SJSA1 (cell line): Measurements from ENCODE around the gene N4BP2L1. TPM values are rescaled to one million over a fixed set of nuclear protein-coding genes. Genes with fewer than 3 reads are reported as not detected.
"Not testable (repeated sequence)": the region's sequence is repeated elsewhere in the genome, so short reads cannot be mapped to it uniquely, and the experiment has no call there.

ENCODE experiments used
- DNase-seq, 2 experiments: peaks; one replicate each; pipeline ENCODE4 v3.0.0-alpha.2; 2015 to 2020; ENCODE audit warnings: low spot score in 2 of 2, low read depth in 1 of 2
- H3K27ac ChIP-seq: fragments of 250-450 bp; sonication (Bioruptor Pico); 2 replicates; pipeline ENCODE4 v1.5.1; 2020; ENCODE audit warnings: mild to moderate bottlenecking, moderate library complexity
- H3K27me3 ChIP-seq: fragments of 250-450 bp; sonication (Bioruptor Pico); replicated peaks from 2 replicates; pipeline ENCODE4 v1.5.1; 2020; ENCODE audit warnings: mild to moderate bottlenecking, moderate library complexity
- H3K36me3 ChIP-seq: fragments of 250-450 bp; sonication (Bioruptor Pico); 2 replicates; pipeline ENCODE4 v1.5.1; 2020; ENCODE audit warnings: mild to moderate bottlenecking
- H3K4me1 ChIP-seq: fragments of 250-450 bp; sonication (Bioruptor Pico); replicated peaks from 2 replicates; pipeline ENCODE4 v1.6.1; 2021; ENCODE audit warnings: mild to moderate bottlenecking
- H3K4me3 ChIP-seq: fragments of 250-450 bp; sonication (Bioruptor Pico); 2 replicates; pipeline ENCODE4 v1.5.1; 2020; ENCODE audit warnings: mild to moderate bottlenecking
- H3K9me3 ChIP-seq: fragments of 250-450 bp; sonication (Bioruptor Pico); replicated peaks from 2 replicates; pipeline ENCODE4 v1.5.1; 2020; ENCODE audit warnings: mild to moderate bottlenecking
- total RNA-seq: library from RNA; depleted of rRNA; stranded (reverse); fragments of >200 nt; shearing (Covaris generic); gene quantifications from 2 replicates; pipeline ENCODE4 v1.2.3, GENCODE V29; 2014

Gene N4BP2L1
- total RNA-seq, 1 experiment from 2014 or later: 0.53 TPM

DNA sequence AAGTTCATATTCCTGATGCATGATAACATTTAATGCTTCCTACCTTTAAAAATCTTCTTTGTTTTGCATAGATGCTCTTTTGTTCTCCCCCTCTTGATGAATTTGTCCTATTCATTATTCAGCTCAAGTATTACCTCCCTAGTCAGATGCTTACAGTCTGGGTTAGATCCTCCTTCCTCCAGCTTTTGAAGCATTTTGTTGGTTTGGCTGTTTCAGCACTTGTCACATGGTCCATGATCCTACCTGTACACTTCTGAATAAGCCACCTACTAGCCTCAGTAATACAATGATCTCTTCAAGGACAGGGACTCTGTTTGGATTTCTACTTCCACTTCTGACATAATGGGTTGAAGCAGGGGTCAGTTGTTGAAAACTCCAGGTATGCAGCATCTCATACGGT, 37.4 kb downstream of the N4BP2L1 start:
- Histone ChIP-seq H3K9me3 (no peaks in the 10 kb centered on the region), H3K27ac (no peak overlapping the region), H3K4me1 (peaks cover 5% of the 10 kb centered on the region; the same call in 1 of the 2 replicates), H3K4me3 (no peak overlapping the region), H3K36me3 (peaks cover 11% of the 10 kb centered on the region), H3K27me3 (no peaks in the 10 kb centered on the region)
- DNase-seq: no peak

DNA sequence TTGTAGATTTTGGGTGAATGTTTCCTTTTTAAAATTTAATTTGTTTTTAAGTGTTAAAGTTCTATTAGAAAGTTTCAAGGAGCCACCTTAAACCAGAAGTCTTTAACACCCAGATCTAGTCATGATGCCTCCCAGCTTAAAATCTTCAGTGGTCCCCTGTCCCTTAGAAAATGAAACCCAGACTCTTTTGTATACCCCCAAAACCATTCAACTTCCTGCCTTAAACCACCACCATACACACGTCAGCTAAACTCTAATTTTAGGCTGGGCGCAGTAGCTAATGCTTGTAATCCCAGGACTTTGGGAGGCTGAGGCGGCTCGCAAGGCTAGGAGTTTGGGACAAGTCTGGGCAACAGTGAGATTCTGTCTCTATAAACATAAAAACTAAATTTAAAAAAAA, 37.9 kb downstream of the N4BP2L1 start:
- no peak for DNase-seq
- H3K27me3 ChIP-seq: no peaks in the 10 kb centered on the region
- no peak overlapping the region for H3K4me3 ChIP-seq
- H3K36me3 ChIP-seq: peaks cover 14% of the 10 kb centered on the region
- no peak overlapping the region for H3K27ac ChIP-seq
- no peaks in the 10 kb centered on the region for H3K9me3 ChIP-seq
- peaks cover 5% of the 10 kb centered on the region; the same call in 1 of the 2 replicates for H3K4me1 ChIP-seq

DNA sequence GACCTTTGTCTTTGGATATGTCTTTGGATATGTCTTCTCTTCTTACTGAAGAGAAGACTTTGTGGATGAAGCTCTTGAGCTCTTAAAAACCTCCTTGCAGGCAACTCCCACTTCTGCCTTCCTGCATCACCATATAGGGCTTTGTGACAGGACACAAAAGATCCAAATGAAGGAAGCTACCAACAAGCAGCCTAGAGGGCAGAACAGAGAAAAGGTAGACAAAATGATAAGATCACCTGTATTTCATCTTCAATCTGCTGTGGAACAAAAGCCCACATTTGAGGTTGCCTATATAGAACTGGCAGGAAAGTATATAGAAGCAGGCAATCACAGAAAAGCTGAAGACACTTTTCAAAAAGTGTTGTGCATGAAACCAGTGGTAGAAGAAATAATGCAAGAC, 42.5 kb downstream of the N4BP2L1 start:
- H3K36me3 ChIP-seq: peaks cover 28% of the 10 kb centered on the region
- no peaks in the 10 kb centered on the region for H3K9me3 ChIP-seq
- no peak for DNase-seq
- H3K27me3 ChIP-seq: no peaks in the 10 kb centered on the region
- no peak overlapping the region for H3K4me3 ChIP-seq
- no peak overlapping the region for H3K27ac ChIP-seq
- H3K4me1 ChIP-seq: no peaks in the 10 kb centered on the region

DNA sequence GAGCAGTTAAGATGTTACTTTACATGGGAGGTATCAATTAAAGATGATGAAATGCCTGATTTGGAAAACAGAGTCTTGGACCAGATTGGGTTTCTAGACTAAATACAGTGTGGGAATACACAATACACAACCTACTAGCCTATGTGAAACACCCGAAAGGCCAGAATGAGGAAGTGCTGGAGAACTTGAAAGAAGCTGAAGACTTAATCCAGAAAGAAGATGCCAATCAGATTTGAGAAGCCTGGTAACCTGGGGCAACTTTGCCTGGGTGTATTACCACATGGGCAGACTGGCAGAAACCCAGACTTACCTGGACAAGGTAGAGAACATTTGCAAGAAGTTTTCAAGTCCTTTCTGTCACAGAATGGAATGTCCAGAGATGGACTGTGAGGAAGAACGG, 43.2 kb downstream of the N4BP2L1 start:
- H3K27ac ChIP-seq: no peak overlapping the region
- H3K4me1 ChIP-seq: no peaks in the 10 kb centered on the region
- peaks cover 32% of the 10 kb centered on the region for H3K36me3 ChIP-seq
- no peak overlapping the region for H3K4me3 ChIP-seq
- no peaks in the 10 kb centered on the region for H3K27me3 ChIP-seq
- H3K9me3 ChIP-seq: no peaks in the 10 kb centered on the region
- DNase-seq: no peak

DNA sequence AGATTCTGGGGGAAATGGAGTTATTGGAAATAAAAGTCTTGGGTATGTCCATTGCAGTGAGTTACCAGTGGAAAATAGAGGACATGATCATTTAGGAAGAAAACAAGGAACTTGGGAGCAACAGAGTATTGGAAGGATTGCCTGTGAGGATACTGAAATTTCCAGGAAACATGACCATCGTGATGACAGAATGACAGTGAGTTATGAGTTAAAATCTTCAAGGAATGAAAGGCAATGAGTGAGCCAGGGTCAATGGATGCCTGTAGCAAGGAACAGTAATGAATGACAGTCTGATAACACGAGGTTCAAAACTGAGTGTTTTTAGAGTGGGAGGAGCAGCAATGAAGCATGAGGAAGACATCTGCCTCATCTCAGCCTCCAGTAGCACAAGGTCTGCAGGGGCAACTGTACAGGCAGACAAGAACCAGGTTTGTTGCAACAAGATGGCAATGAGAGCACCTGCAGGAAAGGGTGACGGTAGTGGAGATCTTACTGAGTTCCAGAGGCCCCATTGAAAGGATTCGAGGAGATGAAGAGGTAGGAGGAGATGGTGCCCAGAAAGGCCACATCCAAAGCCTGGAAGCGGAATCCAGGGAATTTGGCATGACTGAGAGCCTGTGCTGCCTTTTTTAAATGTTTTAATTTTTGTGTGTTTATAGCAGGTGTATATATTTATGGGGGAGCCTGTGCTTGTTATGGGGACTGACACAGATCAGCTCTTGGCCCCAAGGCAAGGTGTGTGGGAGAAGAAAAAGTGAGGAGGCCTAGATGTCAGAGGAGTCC, 43.9 kb downstream of the N4BP2L1 start:
- no peak overlapping the region for H3K4me3 ChIP-seq
- no peak overlapping the region for H3K27ac ChIP-seq
- H3K27me3 ChIP-seq: no peaks in the 10 kb centered on the region
- H3K36me3 ChIP-seq: peaks cover 34% of the 10 kb centered on the region
- no peak for DNase-seq
- no peaks in the 10 kb centered on the region for H3K9me3 ChIP-seq
- H3K4me1 ChIP-seq: no peaks in the 10 kb centered on the region

DNA sequence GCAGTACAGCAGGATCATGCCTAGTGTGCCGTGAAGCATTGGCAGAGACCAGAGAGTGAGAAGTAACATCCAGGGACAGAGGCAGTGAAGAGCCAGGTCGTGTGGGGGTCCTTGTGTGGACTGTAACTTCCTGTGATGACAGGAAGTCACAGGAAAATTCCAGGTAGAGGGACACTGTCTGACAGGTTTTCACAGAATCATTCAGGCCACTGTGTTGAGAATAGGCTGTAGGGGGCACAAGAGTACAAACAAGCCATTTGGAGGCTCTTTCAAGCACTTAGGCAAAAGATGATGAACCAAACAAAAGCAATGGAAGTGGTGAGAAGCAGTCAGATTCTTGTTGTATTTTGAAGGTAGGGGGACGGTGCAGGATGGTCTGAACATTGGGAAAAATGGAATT, 46.4 kb downstream of the N4BP2L1 start:
- no peak overlapping the region for H3K4me3 ChIP-seq
- DNase-seq: no peak
- no peaks in the 10 kb centered on the region for H3K9me3 ChIP-seq
- H3K36me3 ChIP-seq: peaks cover 34% of the 10 kb centered on the region
- no peak overlapping the region for H3K27ac ChIP-seq
- no peaks in the 10 kb centered on the region for H3K4me1 ChIP-seq
- H3K27me3 ChIP-seq: no peaks in the 10 kb centered on the region

DNA sequence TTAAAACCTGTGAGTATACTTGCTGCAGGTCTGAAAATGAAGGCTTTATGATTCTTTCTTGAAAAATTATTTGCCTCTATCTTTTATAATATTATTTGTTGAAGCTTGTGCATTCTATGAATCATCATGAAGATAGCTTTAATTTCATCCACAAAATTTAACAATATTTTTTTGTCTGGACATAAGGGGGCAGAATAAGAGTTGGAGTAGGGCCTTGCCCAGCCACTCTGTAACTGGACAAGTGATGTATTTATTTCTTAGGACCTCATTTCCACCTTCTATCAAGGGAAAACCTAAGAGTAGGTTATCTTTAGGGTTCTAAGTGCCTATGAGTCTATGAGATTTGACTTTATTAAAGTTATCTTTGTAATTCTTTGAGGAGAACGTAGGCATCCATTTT, 49.9 kb downstream of the N4BP2L1 start:
- peaks cover 30% of the 10 kb centered on the region for H3K36me3 ChIP-seq
- no peak for DNase-seq

DNA sequence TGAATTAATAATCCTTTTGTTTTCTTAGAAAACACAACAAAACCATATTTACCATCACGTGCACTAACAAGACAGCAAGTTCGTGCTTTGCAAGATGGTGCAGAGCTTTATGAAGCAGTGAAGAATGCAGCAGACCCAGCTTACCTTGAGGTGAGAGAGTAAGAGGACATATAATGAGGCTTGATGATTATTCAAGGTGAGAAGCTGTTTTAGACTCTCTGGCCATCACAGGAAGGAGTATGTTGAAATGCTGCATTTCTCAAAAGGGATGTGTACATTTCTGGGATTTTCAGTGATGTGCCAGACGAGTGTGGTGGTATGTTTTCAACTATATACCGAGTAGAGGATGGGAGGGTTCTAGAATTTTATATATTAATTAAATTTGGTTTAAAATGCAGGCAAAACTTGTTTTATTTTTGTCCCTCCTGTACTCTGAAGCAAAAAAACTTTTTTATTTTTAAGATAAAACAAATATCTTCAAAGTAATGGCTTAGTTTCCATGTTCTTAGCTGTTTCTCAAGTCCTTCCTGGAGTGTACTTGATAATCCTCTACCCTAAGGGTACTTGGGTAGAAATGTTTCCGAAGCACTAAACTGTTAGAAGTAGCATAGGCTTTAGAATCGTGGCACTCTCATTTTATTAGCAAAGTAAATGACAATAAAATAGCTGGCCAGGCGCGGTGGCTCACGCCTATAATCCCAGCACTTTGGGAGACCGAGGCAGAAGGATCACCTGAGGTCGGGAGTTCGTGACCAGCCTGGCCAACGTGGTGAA, 51.1 kb downstream of the N4BP2L1 start:
- H3K27me3 ChIP-seq: no peaks in the 10 kb centered on the region
- no peaks in the 10 kb centered on the region for H3K9me3 ChIP-seq
- no peak for DNase-seq
- H3K36me3 ChIP-seq: peaks cover 26% of the 10 kb centered on the region
- H3K4me3 ChIP-seq: no peak overlapping the region
- no peak overlapping the region for H3K27ac ChIP-seq
- no peaks in the 10 kb centered on the region for H3K4me1 ChIP-seq

More for the DNA sequence above, 49.9 kb downstream of the N4BP2L1 start:
- Histone ChIP-seq H3K9me3 (no peaks in the 10 kb centered on the region), H3K4me3 (no peak overlapping the region), H3K27ac (no peak overlapping the region), H3K4me1 (no peaks in the 10 kb centered on the region), H3K27me3 (no peaks in the 10 kb centered on the region)

DNA sequence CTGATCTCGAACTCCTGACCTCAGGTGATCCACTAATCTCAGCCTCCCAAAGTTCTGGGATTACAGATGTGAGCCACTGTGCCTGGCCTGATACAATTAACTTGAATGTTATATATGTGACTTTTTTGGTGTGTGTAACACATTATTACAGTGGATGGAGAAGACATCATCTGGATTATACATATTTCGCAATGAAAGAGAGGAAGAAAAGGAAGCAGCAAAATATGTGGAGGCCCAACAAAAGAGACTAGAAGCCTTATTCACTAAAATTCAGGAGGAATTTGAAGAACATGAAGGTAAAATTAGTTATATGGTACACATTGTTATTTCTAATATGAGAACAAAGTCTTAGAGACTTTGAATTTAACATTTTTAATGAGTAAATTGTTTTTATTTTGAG, 57.1 kb downstream of the N4BP2L1 start:
- DNase-seq: no peak
- H3K36me3 ChIP-seq: peaks cover 20% of the 10 kb centered on the region
- H3K27me3 ChIP-seq: no peaks in the 10 kb centered on the region
- H3K27ac ChIP-seq: no peak overlapping the region
- no peak overlapping the region for H3K4me3 ChIP-seq
- no peaks in the 10 kb centered on the region for H3K4me1 ChIP-seq
- no peaks in the 10 kb centered on the region for H3K9me3 ChIP-seq

DNA sequence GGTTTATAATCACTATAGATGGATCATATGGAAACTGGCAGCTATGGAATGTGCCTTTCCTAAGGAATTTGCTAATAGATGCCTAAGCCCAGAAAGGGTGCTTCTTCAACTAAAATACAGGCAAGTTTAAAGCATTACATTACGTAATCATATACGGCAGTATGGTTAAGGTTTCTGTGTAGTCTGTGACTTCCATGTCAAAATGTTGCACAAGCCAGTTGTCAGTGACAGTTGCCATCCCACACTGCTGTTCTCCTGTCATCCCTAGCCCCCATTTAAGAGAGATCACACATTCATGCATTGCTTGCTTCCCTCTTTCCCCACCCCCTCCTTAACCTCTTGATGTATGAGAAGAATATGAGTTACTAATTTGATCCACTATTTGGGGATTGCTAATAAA, 65.4 kb downstream of the N4BP2L1 start:
- no peak overlapping the region for H3K4me3 ChIP-seq
- H3K27ac ChIP-seq: no peak overlapping the region
- no peaks in the 10 kb centered on the region for H3K4me1 ChIP-seq
- peaks cover 13% of the 10 kb centered on the region for H3K36me3 ChIP-seq
- H3K27me3 ChIP-seq: no peaks in the 10 kb centered on the region
- H3K9me3 ChIP-seq: no peaks in the 10 kb centered on the region
- no peak for DNase-seq

DNA sequence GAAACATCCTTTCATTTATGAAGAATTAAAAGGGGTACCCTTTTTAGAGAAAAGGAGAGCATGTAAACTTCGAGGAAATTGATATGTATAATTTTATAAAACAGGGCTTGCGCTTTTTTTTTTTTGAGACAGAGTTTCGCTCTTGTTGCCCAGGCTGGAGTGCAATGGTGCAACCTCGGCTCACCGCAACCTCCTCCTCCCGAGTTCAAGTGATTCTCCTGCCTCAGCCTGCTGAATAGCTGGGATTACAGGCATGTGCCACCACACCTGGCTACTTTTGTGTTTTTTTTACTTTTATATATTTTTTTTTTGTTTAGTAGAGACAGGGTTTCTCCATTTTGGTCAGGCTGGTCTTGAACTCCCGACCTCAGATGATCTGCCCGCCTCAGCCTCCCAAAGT, 72.0 kb downstream of the N4BP2L1 start:
- not testable (repeated sequence) for H3K4me3 ChIP-seq, H3K4me1 ChIP-seq, H3K27ac ChIP-seq, H3K27me3 ChIP-seq, DNase-seq, H3K9me3 ChIP-seq
- H3K36me3 ChIP-seq: peaks cover 32% of the 10 kb centered on the region

DNA sequence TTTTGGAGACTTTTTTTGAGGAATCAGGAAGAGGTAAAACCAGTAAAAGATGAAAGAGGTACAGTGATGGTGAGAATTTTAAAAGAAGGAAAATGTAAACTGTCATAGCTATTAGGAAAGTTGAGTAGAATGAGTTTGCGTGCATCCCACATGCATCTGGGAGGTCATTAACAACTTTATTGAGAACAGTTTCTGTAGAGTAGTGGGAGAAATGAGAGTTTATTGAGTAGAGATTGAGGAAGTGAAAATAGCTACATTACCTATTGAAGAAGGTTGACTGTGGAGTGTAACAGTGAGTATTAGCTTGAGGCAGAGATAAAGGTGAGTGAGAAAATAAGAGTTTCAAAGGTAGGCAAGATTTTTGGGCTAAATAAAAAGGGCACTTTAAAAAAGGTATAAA, 73.9 kb downstream of the N4BP2L1 start:
- H3K27ac ChIP-seq: no peak overlapping the region
- H3K4me1 ChIP-seq: no peaks in the 10 kb centered on the region
- DNase-seq: no peak
- H3K9me3 ChIP-seq: no peaks in the 10 kb centered on the region
- no peak overlapping the region for H3K4me3 ChIP-seq
- peaks cover 33% of the 10 kb centered on the region for H3K36me3 ChIP-seq
- H3K27me3 ChIP-seq: no peaks in the 10 kb centered on the region

DNA sequence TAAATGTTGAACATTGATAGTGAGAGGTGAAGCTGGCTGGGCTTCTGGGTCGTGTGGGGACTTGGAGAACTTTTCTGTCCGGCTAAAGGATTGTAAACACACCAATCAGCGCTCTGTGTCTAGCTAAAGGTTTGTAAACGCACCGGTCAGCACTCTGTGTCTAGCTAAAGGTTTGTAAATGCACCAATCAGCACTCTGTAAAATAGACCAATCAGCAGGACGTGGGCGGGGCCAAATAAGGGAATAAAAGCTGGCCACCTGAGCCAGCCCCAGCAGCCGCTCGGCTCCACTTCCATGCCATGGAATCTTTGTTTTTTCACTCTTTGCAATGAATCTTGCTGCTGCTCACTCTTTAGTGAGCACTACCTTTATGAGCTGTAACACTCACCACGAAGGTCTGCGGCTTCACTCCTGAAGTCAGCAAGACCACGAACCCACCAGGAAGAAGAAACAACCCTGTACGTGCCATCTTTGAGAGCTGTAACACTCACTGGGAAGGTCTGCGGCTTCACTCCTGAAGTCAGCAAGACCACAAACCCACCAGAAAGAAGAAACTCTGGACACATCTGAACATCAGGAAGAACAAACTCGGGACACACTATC, 77.0 kb downstream of the N4BP2L1 start:
- DNase-seq, H3K27me3 ChIP-seq, H3K4me1 ChIP-seq, H3K9me3 ChIP-seq, H3K4me3 ChIP-seq, H3K27ac ChIP-seq: not testable (repeated sequence)
- peaks cover 29% of the 10 kb centered on the region for H3K36me3 ChIP-seq
